Chondrocyte (in vitro differentiated cells): ENCODE measurements around the gene USP35. TPM values are rescaled to one million over a fixed set of nuclear protein-coding genes. Genes with fewer than 3 reads are reported as not detected.

Source experiments
- DNase-seq: peaks from one replicate; pipeline ENCODE4 v3.0.0; 2021; ENCODE audit warnings: mixed read lengths, low spot score
- H3K27ac Mint-ChIP-seq: one replicate; pipeline ENCODE4 v1.8.0; 2021; ENCODE audit warnings: mild to moderate bottlenecking, moderate library complexity, mixed read lengths; ENCODE audit not compliant: unreplicated experiment
- H3K27me3 Mint-ChIP-seq: 2 replicates; pipeline ENCODE4 v1.8.0; 2021; ENCODE audit warnings: low read depth, mixed read lengths
- H3K36me3 Mint-ChIP-seq: 2 replicates; pipeline ENCODE4 v1.8.0; 2021; ENCODE audit warnings: low read depth, mixed read lengths
- H3K4me1 Mint-ChIP-seq: 2 replicates; pipeline ENCODE4 v1.8.0; 2021; ENCODE audit warnings: low read depth, mild to moderate bottlenecking, mixed read lengths
- H3K4me3 Mint-ChIP-seq: one replicate; pipeline ENCODE4 v1.8.0; 2021; ENCODE audit warnings: mild to moderate bottlenecking, moderate library complexity, mixed read lengths; ENCODE audit not compliant: unreplicated experiment
- H3K9me3 Mint-ChIP-seq: 2 replicates; pipeline ENCODE4 v1.8.0; 2021; ENCODE audit warnings: low read depth, mixed read lengths
- long read RNA-seq: library from polyadenylated mRNA; stranded (forward); transcript quantifications from one replicate; pipeline ENCODE4 v2.0.0, GENCODE V29; 2021
- total RNA-seq: library from RNA; stranded (reverse); gene quantifications from 3 replicates; pipeline ENCODE4 v1.2.1, GENCODE V29; 2021
- TF ChIP-seq, protein P1 (sequence below): fragments of 200-600 bp; sonication (generic); IDR thresholded peaks from 2 replicates; pipeline ENCODE4 v1.5.0; 2021; ENCODE audit warnings: antibody characterized with exemption, mild to moderate bottlenecking, moderate library complexity

Gene USP35, protein sequence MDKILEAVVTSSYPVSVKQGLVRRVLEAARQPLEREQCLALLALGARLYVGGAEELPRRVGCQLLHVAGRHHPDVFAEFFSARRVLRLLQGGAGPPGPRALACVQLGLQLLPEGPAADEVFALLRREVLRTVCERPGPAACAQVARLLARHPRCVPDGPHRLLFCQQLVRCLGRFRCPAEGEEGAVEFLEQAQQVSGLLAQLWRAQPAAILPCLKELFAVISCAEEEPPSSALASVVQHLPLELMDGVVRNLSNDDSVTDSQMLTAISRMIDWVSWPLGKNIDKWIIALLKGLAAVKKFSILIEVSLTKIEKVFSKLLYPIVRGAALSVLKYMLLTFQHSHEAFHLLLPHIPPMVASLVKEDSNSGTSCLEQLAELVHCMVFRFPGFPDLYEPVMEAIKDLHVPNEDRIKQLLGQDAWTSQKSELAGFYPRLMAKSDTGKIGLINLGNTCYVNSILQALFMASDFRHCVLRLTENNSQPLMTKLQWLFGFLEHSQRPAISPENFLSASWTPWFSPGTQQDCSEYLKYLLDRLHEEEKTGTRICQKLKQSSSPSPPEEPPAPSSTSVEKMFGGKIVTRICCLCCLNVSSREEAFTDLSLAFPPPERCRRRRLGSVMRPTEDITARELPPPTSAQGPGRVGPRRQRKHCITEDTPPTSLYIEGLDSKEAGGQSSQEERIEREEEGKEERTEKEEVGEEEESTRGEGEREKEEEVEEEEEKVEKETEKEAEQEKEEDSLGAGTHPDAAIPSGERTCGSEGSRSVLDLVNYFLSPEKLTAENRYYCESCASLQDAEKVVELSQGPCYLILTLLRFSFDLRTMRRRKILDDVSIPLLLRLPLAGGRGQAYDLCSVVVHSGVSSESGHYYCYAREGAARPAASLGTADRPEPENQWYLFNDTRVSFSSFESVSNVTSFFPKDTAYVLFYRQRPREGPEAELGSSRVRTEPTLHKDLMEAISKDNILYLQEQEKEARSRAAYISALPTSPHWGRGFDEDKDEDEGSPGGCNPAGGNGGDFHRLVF
- total RNA-seq = 14.0 to 14.5 TPM (median 14.0 TPM) in 3 replicates
- long read RNA-seq, full-length matches to known transcripts = 3 of 9 reads
- long read RNA-seq, partial matches to known transcripts = 1 of 9 reads
- long read RNA-seq, other reads (novel, unspliced or antisense) = 5 of 9 reads

DNA sequence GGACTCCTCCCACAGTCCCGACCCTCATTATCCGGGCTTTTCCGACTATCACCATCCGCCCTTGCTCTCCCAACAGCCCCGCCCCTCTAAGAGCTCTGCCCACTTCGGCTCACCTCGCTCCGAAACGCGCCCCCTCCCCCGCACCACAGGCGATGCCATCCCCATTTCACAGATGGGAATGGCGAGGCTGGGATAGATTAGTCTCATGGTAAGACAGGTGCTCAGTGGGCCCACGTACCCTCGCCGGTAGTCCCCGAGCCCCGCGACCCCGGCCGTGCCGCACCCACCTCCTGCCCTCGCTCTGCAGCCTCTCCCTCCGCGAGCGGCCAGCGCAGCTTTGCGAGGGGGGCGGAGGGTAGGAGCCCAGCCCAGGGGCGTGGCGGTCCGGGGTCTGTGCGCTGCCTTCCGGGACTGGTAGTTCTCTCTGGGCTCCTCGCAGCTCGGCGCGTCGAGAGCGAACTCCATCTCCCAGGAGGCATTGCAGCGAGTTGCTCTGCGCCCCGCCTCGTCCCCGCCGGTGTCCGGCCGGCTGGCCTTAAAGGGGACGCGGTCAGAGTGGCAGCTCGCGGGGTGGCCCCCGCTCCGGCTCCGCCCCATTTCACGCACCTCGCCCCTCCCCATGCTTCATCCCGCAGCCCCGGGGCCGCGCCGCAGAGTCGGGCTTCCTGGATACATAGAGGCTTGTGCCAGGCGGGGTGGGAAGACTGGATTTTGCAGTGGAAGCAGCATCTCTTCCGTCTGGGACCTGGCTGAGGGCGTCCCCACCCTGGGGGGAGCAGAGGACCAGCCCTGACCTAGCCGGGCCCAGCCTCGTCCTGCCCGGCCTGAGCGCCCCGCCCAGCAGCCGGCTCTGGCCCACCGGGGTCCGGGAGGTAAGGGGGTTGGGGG lies at the start of gene USP35, which contains the start of gene KCTD21:
USP35 (plus strand) TSS at position 634 of the 888 bp plus-strand sequence. CDS start 7,327 bp downstream, outside the sequence.
KCTD21 (minus strand) TSS at position 341 of the 888 bp plus-strand sequence. CDS start 14,072 bp downstream, outside the sequence.
- DNase-seq = peak; percentile 99
- Mint-ChIP-seq H3K4me1 (peaks cover 68% of the 10 kb centered on the region), H3K9me3 (no peaks in the 10 kb centered on the region), H3K27me3 (no peaks in the 10 kb centered on the region), H3K4me3 (peak within 1 kb of the TSS; percentile 98), H3K36me3 (peaks cover 1% of the 10 kb centered on the region), H3K27ac (peak within 1 kb of the TSS; percentile 97)
- TF ChIP-seq, protein P1, sequence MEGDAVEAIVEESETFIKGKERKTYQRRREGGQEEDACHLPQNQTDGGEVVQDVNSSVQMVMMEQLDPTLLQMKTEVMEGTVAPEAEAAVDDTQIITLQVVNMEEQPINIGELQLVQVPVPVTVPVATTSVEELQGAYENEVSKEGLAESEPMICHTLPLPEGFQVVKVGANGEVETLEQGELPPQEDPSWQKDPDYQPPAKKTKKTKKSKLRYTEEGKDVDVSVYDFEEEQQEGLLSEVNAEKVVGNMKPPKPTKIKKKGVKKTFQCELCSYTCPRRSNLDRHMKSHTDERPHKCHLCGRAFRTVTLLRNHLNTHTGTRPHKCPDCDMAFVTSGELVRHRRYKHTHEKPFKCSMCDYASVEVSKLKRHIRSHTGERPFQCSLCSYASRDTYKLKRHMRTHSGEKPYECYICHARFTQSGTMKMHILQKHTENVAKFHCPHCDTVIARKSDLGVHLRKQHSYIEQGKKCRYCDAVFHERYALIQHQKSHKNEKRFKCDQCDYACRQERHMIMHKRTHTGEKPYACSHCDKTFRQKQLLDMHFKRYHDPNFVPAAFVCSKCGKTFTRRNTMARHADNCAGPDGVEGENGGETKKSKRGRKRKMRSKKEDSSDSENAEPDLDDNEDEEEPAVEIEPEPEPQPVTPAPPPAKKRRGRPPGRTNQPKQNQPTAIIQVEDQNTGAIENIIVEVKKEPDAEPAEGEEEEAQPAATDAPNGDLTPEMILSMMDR = no peak

DNA sequence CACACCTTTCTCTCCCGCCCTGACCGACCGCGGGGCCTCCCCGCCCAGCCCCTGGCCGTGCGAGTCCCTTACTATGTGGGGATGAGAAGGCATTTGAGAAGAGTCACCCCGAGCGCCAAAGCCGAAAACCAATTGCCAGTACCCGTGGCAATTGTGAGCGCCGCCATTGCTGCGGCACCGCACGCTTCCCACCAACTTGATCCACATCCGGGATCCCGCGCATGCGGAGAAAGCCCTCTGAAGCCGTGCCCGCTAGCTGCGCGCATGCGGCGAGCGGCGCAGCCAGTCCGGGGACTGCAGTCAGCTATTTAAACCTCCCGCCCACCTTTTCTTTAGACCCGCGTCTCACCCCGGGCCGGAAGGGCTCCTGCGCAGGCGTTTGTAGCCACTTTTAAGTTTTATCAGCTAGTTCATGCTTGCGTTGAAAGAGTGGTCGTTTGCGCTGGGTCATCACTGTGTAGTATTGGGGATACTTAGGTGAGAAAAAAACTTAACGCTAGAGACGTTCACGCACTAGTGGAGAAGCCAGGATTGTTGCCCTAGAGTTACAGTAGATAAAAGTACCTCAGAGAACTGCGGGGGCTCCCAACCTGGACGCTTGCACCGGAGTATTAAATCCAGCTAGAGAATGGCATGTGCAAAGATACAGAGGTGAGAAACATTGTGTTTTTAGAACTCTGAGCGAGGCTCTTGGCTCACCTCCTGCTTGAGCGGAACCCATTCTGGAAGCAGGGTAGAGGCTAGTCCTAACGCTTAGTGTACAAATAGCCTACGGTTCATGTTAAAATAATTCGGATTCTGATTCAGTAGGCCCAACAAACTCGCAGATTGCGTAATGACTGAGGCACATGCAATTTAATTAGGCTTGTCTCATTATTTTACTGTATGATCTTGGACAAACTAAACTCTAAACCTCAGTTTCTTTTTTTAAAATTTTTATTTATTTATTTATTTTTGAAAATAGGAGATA lies 49.0 kb upstream of the USP35 start, which contains the start of gene ALG8:
ALG8 (minus strand) TSS at position 205 of the 970 bp plus-strand sequence; CDS start at position 167, 38 bp downstream.
- H3K36me3 Mint-ChIP-seq = peaks cover 6% of the 10 kb centered on the region
- H3K27ac Mint-ChIP-seq = peak within 1 kb of the TSS; percentile 95
- no peaks in the 10 kb centered on the region for H3K27me3 Mint-ChIP-seq
- DNase-seq = peak; percentile 97
- H3K9me3 Mint-ChIP-seq = no peaks in the 10 kb centered on the region
- TF ChIP-seq, protein P1 = no peak
- peaks cover 27% of the 10 kb centered on the region for H3K4me1 Mint-ChIP-seq
- peak within 1 kb of the TSS; percentile 88 for H3K4me3 Mint-ChIP-seq

DNA sequence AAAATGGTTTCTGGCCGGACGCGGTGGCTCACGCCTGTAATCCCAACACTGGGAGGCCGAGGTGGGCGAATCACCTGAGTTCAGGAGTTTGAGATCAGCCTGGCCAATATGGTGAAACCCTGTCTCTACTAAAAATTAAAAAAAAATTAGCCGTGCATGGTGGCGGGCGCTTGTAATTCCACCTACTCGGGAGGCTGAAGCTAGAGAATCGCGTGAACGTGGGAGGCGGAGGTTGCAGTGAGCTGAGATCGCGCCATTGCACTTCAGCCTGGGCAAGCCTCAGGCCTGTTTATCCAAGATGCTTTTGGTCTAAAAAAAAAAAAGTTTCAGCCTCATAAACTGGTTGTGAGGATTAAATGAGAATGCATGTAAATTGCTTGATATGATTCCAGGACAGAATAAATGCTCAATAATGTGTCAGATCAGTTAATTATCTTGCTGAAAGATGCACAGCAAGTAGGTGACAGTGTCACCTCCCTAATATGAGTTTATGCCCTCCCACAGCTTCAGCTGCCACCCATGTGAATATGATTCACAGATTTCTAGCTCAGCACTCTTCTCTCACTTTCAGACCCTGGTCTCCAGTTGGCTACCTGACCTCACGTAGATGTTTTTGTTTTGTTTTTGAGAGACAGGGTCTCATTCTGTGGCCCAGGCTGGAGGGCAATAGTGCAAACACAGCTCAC lies 48.2 kb upstream of the USP35 start:
- TF ChIP-seq, protein P1 = no peak
- Mint-ChIP-seq H3K4me3 (peak overlapping the region; percentile 88), H3K4me1 (peaks cover 27% of the 10 kb centered on the region), H3K9me3 (no peaks in the 10 kb centered on the region), H3K27me3 (no peaks in the 10 kb centered on the region), H3K36me3 (peaks cover 6% of the 10 kb centered on the region), H3K27ac (no peak overlapping the region)
- no peak for DNase-seq
